GM15510 (cell line): ENCODE measurements around the gene PLPP7.

Source experiments
- POLR2A ChIP-seq: IDR thresholded peaks from 3 replicates; pipeline ENCODE4 v1.6.1; 2011; ENCODE audit warnings: borderline replicate concordance; ENCODE audit not compliant: insufficient read length; ENCODE audit errors: extremely low read depth

PLPP7 gene

GRCh38 chr9:131302244-131303075, 12.9 kb downstream of the PLPP7 start:
- no peak for TF ChIP-seq POLR2A

GRCh38 chr9:131303381-131304321, 14.1 kb downstream of the PLPP7 start:
- TF ChIP-seq POLR2A, result no peak

- no peak for TF ChIP-seq POLR2A
Observed at GRCh38 chr9:131304676-131305355, 15.3 kb downstream of the PLPP7 start.

- no peak for TF ChIP-seq POLR2A
Observed at GRCh38 chr9:131306397-131307004, 17.0 kb downstream of the PLPP7 start.

- TF ChIP-seq POLR2A, result no peak
Observed at GRCh38 chr9:131307974-131308373, 18.5 kb downstream of the PLPP7 start.

- TF ChIP-seq POLR2A, result no peak
Observed at GRCh38 chr9:131308452-131308851, 18.9 kb downstream of the PLPP7 start.

- no peak for TF ChIP-seq POLR2A
Observed at GRCh38 chr9:131308906-131309529, 19.5 kb downstream of the PLPP7 start.

GRCh38 chr9:131309530-131310276, 20.2 kb downstream of the PLPP7 start:
- TF ChIP-seq POLR2A, result no peak

- no peak for TF ChIP-seq POLR2A
Observed at GRCh38 chr9:131310833-131311554, 21.5 kb downstream of the PLPP7 start.

- no peak for TF ChIP-seq POLR2A
Observed at GRCh38 chr9:131312246-131312645, 22.7 kb downstream of the PLPP7 start.

- TF ChIP-seq POLR2A, result no peak
Observed at GRCh38 chr9:131312822-131313770, 23.6 kb downstream of the PLPP7 start.
